ENCODE measurements around the gene IQGAP1.

- no peak for TF ChIP-seq SMC3 (IDR thresholded peaks at IDR 0.05)
- no peak for TF ChIP-seq POLR2A (IDR thresholded peaks at IDR 0.05; ENCODE audit: low read length)
- TF ChIP-seq KDM5A (IDR thresholded peaks at IDR 0.05): no peak
- TF ChIP-seq CTCF (IDR thresholded peaks at IDR 0.05): no peak
- no peak for TF ChIP-seq MAFK (IDR thresholded peaks at IDR 0.05; ENCODE audit: partially characterized antibody)
- no peak for TF ChIP-seq RNF2 (IDR thresholded peaks at IDR 0.05; ENCODE audit: borderline replicate concordance, low read depth)
- no peak for TF ChIP-seq REST (IDR thresholded peaks at IDR 0.05)
Observed at GRCh38 chr15:90489514-90489913, 101.5 kb downstream of the IQGAP1 start.

Data from A549 (cell line).